Right lobe of liver (tissue), 6 donors: Measurements from ENCODE around the gene CYP4Z1. TPM values are rescaled to one million over a fixed set of nuclear protein-coding genes. Genes with fewer than 3 reads are reported as not detected.

Experiments used
- ATAC-seq, 4 donors: fragments of 200-7000 bp; cut with Tn5 transposase; one replicate each; pipeline ENCODE4 v1.9.1; 2020; ENCODE audit warnings: mild to moderate bottlenecking in 4 of 4, moderate library complexity in 4 of 4
- DNase-seq, 3 donors: peaks; one replicate each; pipeline ENCODE4 v3.0.0-alpha.2; 2020
- H3K27ac ChIP-seq, 3 donors: fragments of 200-600 bp; one replicate each; pipeline ENCODE4 v1.8.0; 2022
- H3K27me3 ChIP-seq, 2 donors: fragments of 200-600 bp; one replicate each; pipeline ENCODE4 v1.8.0; 2022
- H3K36me3 ChIP-seq, 4 donors: fragments of 200-600 bp; sonication (generic) in 1 of 4; one replicate each; pipeline versions ENCODE4 v1.5.1 to v1.8.0; 2017 to 2022; ENCODE audit warnings: control low read depth in 1 of 4
- H3K4me1 ChIP-seq, 4 donors: fragments of 200-600 bp; sonication (generic) in 1 of 4; one replicate each; pipeline versions ENCODE4 v1.5.1 to v1.8.0; 2017 to 2022; ENCODE audit warnings: control low read depth in 1 of 4
- H3K4me3 ChIP-seq, 3 donors: fragments of 200-600 bp; one replicate each; pipeline ENCODE4 v1.8.0; 2022
- H3K9me3 ChIP-seq, 4 donors: fragments of 200-600 bp; sonication (generic) in 1 of 4; one replicate each; pipeline versions ENCODE4 v1.5.1 to v1.8.0; 2017 to 2022; ENCODE audit warnings: control low read depth in 1 of 4
- CTCF ChIP-seq, 4 donors: fragments of 200-600 bp in 3 of 4; fragments of 450-650 bp in 1 of 4; IDR thresholded peaks; one replicate each; pipeline versions ENCODE4 v1.5.1 to v1.8.0; 2016 to 2022; ENCODE audit warnings: antibody characterized with exemption in 4 of 4, mild to moderate bottlenecking in 2 of 4
- POLR2A ChIP-seq: fragments of 450-650 bp; IDR thresholded peaks from one replicate; pipeline ENCODE4 v1.6.1; 2017; ENCODE audit warnings: antibody characterized with exemption, mild to moderate bottlenecking
- WGBS: methylation state at CpG from one replicate; pipeline ENCODE4 v1.1.6; 2018; ENCODE audit warnings: low coverage, low lambda C conversion rate; ENCODE audit not compliant: insufficient coverage; ENCODE audit errors: missing lambda C conversion rate; 5-methylcytosine and 5-hydroxymethylcytosine counted together
- intact Hi-C, 2 donors: fragments of 100-400 bp; cut with DNase I; formaldehyde crosslinking; loops; one replicate each; pipeline versions ENCODE4 v1.11.2 to v1.14.1; 2022
- total RNA-seq, 6 experiments: library from RNA; depleted of rRNA in 2 of 6; stranded (reverse); fragments of >200 nt in 2 of 6; fragmentation: NEBNext Ultra II Directional in 3 of 6; extraction: Animal tissue kit (Norgen Biotek cat#: 25700) in 3 of 6; gene quantifications; one replicate each; pipeline versions ENCODE4 v1.1.0 to v1.2.4, GENCODE V29; 2016 to 2023
- donor health status: DM: no; HTN: yes; CAD: no.
- donor health status: DM: no; HTN: no; CAD: no.
- donor health status: DM: no; HTN: no; CAD: no.
- donor health status: DM: no; HTN: yes; CAD: no.
- donor health status: DM: no; HTN: yes; CAD: no.

The CYP4Z1 gene
- total RNA-seq, 6 experiments from 2014 or later, result 0.30 to 0.64 (median 0.39) TPM; not detected in 2

GRCh38 chr1:47160716-47161115 is 93.7 kb downstream of the CYP4Z1 start:
- no peak for DNase-seq
- Histone ChIP-seq H3K4me3 (no peak overlapping the region), H3K27me3 (no peaks in the 10 kb centered on the region), H3K36me3 (no peaks in the 10 kb centered on the region), H3K4me1 (no peaks in the 10 kb centered on the region), H3K27ac (no peak overlapping the region), H3K9me3 (no peaks in the 10 kb centered on the region)
- TF ChIP-seq POLR2A (no peak), CTCF (IDR thresholded peaks at IDR 0.05) (no peak)
- intact Hi-C loops, result no loop called here
- ATAC-seq, result peak in 1 of 4 donors; percentile 54

GRCh38 chr1:47161298-47162040 is 94.4 kb downstream of the CYP4Z1 start:
- H3K4me1 ChIP-seq, result no peaks in the 10 kb centered on the region
- H3K36me3 ChIP-seq, result no peaks in the 10 kb centered on the region
- no peak for DNase-seq
- no peak overlapping the region for H3K4me3 ChIP-seq
- H3K9me3 ChIP-seq, result no peaks in the 10 kb centered on the region
- H3K27ac ChIP-seq, result no peak overlapping the region
- ATAC-seq, result no peak
- 54% methylated on average over 5 of the region's 5 CpGs for WGBS
- no peak for TF ChIP-seq POLR2A
- TF ChIP-seq CTCF (IDR thresholded peaks at IDR 0.05), result no peak
- no peaks in the 10 kb centered on the region for H3K27me3 ChIP-seq
- intact Hi-C loops, result no loop called here

- H3K36me3 ChIP-seq, result no peaks in the 10 kb centered on the region
- H3K4me1 ChIP-seq, result no peaks in the 10 kb centered on the region
- H3K4me3 ChIP-seq, result no peak overlapping the region
- no peak for TF ChIP-seq CTCF (IDR thresholded peaks at IDR 0.05)
- TF ChIP-seq POLR2A, result no peak
- H3K9me3 ChIP-seq, result no peaks in the 10 kb centered on the region
- intact Hi-C loops, result no loop called here
- no peaks in the 10 kb centered on the region for H3K27me3 ChIP-seq
- no peak overlapping the region for H3K27ac ChIP-seq
- no peak for ATAC-seq
- DNase-seq, result no peak
These were observed 97.5 kb downstream of the CYP4Z1 start for GRCh38 chr1:47164552-47164951.

Other genes starting within 250 kb of the CYP4Z1 start
- 100 to 1,000 TPM; 176 to 676 (median 297) TPM for gene CYP4A11, start 125.8 kb upstream of the CYP4Z1 start, total RNA-seq
- 1 to 10 TPM; 1.2 to 4.1 (median 2.1) TPM for gene CYP4X1, start 43.6 kb upstream of the CYP4Z1 start, total RNA-seq
- 100 to 1,000 TPM in 1 of 6 experiments, 10 to 100 TPM in 5; 17.2 to 159 (median 48.9) TPM for gene CYP4A22, start 70.2 kb downstream of the CYP4Z1 start, total RNA-seq
- gene PDZK1IP1, start 122.8 kb downstream of the CYP4Z1 start, total RNA-seq, result 10 to 100 TPM in 2 of 6 experiments, 1 to 10 TPM in 2, under 1 TPM in 2; 0.24 to 44.3 (median 5.4) TPM
- gene TAL1, start 165.0 kb downstream of the CYP4Z1 start, total RNA-seq, result 1 to 10 TPM in 4 of 6 experiments, under 1 TPM in 2; 0.43 to 4.5 (median 1.8) TPM
- gene STIL, start 246.9 kb downstream of the CYP4Z1 start, total RNA-seq, result 1 to 10 TPM in 3 of 6 experiments, under 1 TPM in 3; 0.61 to 2.5 (median 0.87) TPM